Smooth muscle cell (in vitro differentiated cells): ENCODE results near the gene PER1. TPM values are rescaled to one million over a fixed set of nuclear protein-coding genes. Genes with fewer than 3 reads are reported as not detected.

ENCODE experiments used
- DNase-seq: peaks from one replicate; lab custom pipeline; 2025; ENCODE audit not compliant: unreplicated experiment; lab: John Stamatoyannopoulos, UW
- H2AFZ ChIP-seq: fragments of 200-600 bp; sonication (generic); 2 replicates; pipeline ENCODE4 v1.6.0; 2016; ENCODE audit warnings: antibody characterized with exemption, low read depth, mild to moderate bottlenecking
- H3F3A ChIP-seq: fragments of 200-600 bp; sonication (generic); 2 replicates; pipeline ENCODE4 v1.6.0; 2017; ENCODE audit warnings: antibody characterized with exemption, low read depth
- H3K27ac ChIP-seq: fragments of 200-600 bp; sonication (generic); 2 replicates; pipeline ENCODE4 v1.5.1; 2016; ENCODE audit warnings: low read depth, mild to moderate bottlenecking
- H3K27me3 ChIP-seq: fragments of 200-600 bp; sonication (generic); 2 replicates; pipeline ENCODE4 v1.6.1; 2016; ENCODE audit warnings: low read depth, mild to moderate bottlenecking
- H3K36me3 ChIP-seq: fragments of 200-600 bp; sonication (generic); 2 replicates; pipeline ENCODE4 v1.5.1; 2016; ENCODE audit warnings: low read depth
- H3K4me1 ChIP-seq: fragments of 200-600 bp; sonication (generic); 2 replicates; pipeline ENCODE4 v1.5.1; 2016; ENCODE audit warnings: low read depth
- H3K4me2 ChIP-seq: fragments of 200-600 bp; sonication (generic); 2 replicates; pipeline ENCODE4 v1.6.0; 2016; ENCODE audit warnings: mild to moderate bottlenecking
- H3K4me3 ChIP-seq: fragments of 200-600 bp; sonication (generic); 2 replicates; pipeline ENCODE4 v1.5.1; 2016; ENCODE audit warnings: mild to moderate bottlenecking
- H3K79me2 ChIP-seq: fragments of 200-600 bp; sonication (generic); 2 replicates; pipeline ENCODE4 v1.6.0; 2016; ENCODE audit warnings: low read depth, mild to moderate bottlenecking
- H3K9ac ChIP-seq: fragments of 200-600 bp; sonication (generic); 2 replicates; pipeline ENCODE4 v1.6.0; 2016; ENCODE audit warnings: low read depth
- H3K9me3 ChIP-seq: fragments of 200-600 bp; sonication (generic); replicated peaks from 2 replicates; pipeline ENCODE4 v1.5.1; 2016; ENCODE audit warnings: low read depth
- H4K20me1 ChIP-seq: fragments of 200-600 bp; sonication (generic); 2 replicates; pipeline ENCODE4 v1.6.0; 2016; ENCODE audit warnings: low read depth
- CTCF ChIP-seq: fragments of 200-600 bp; sonication (generic); IDR thresholded peaks from 2 replicates; pipeline ENCODE4 v1.5.1; 2017; ENCODE audit warnings: borderline replicate concordance, mild to moderate bottlenecking, antibody characterized with exemption; ENCODE audit not compliant: insufficient read depth, poor library complexity, severe bottlenecking
- WGBS: methylation state at CpG from one replicate; pipeline ENCODE4 v1.1.7; 2016; ENCODE audit warnings: low lambda C conversion rate; 5-methylcytosine and 5-hydroxymethylcytosine counted together
- polyA plus RNA-seq: library from polyadenylated mRNA; unstranded; fragments of >200 nt; fragmentation: Nextera tagmentation; extraction: Ambion mirVana; gene quantifications from 2 replicates; pipeline ENCODE4 v1.2.1, GENCODE V29; 2016
- total RNA-seq: library from RNA; depleted of rRNA; stranded (reverse); fragments of >200 nt; gene quantifications from 2 replicates; pipeline ENCODE4 v1.2.3, GENCODE V29; 2014

The PER1 gene
- total and polyA plus RNA-seq, 2 experiments from 2014 or later: 29.0 to 55.2 TPM

DNA sequence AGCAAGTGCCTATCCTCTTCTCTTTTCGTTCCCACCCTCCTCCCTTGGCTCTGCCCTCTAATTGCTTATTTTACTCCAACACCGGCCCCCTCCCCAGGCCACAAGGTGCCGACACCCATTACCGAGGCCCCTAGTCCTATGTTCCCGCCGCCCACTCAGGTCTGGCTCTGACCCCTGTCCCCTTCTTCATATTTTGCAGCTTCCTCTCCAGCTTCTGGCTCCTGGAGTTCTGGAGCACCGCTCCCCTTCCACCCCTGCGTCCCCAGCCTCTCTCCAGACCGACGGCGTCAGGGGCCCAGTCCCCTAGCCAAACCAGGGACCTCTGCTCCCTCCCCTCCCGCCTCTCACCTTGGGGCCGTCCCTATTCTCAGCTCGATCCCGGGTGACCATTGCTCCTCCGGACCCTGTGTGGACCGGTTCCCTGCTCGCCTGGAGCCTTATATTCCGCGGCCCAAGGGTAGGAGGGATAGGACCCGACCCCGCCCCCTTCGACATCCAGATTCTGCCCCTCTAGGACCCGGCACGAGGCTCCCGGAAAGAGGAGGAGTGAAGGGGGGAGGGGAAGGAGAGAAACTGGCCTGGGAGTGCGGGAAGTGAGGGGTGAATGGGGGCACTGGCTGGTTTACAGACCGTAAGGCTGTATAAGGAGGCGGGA is 28.4 kb downstream of the PER1 start, which contains the start of gene HES7:
Gene HES7 (minus strand): TSS at position 412 of the 655 bp plus-strand sequence. CDS start 22 bp downstream, at position 390.
- DNase-seq: no peak
- no peak within 1 kb of the TSS for H3K27ac ChIP-seq

DNA sequence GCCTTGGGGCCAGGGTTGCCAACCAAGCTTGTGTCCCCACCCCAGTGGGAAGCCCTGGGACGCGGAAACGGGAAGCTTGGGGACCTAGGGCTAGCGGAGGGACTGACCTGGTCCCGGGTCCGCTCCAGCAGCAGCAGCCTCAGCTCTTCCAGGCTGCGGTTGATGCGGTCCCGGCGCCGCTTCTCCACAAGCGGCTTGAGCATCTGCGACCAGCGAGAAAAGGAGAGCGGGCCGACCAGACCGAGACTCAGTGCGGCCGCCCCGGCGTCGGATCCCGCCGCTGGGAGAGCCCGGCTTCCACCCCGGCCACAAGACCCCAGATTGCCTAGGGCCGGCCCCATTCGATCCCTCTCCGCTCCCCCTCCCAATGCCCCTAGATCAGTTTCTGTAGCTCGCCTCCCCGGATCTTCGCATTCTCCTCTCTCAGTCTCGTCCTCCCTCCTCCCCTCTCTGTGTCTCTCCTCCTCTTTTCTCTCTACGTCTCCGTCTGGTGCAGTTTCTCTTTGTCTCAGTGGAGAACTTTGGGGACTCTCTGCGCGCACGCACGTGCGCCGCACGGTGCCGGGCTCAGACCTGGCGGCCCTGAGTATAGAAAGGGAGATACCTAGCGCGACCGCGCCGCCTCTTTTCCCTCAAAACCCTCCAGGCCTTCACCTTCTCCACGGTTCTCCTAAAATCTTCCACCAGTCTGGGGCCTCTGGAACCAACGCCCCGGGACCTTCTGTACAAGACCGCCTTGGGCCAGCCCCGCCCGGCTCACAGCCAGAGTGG is 29.1 kb downstream of the PER1 start:
- H3F3A ChIP-seq: peaks cover 22% of the 10 kb centered on the region
- peaks cover 9% of the 10 kb centered on the region for H4K20me1 ChIP-seq
- H3K9ac ChIP-seq: no peak overlapping the region
- under 1% methylated on average over 51 of the region's 55 CpGs for WGBS
- no peak for TF ChIP-seq CTCF
- H3K27me3 ChIP-seq: peaks cover 25% of the 10 kb centered on the region
- H3K79me2 ChIP-seq: no peaks in the 10 kb centered on the region
- DNase-seq: no peak
- H3K4me1 ChIP-seq: peaks cover 22% of the 10 kb centered on the region
- peak overlapping the region; percentile 59 for H3K4me3 ChIP-seq
- no peaks in the 10 kb centered on the region for H3K36me3 ChIP-seq
- no peaks in the 10 kb centered on the region for H3K9me3 ChIP-seq
- peak overlapping the region; percentile 69 for H2AFZ ChIP-seq
- H3K27ac ChIP-seq: no peak overlapping the region
- peak overlapping the region; percentile 89 for H3K4me2 ChIP-seq

More for the DNA sequence above, 28.4 kb downstream of the PER1 start, which contains the start of gene HES7:
- Histone ChIP-seq H3K79me2 (no peaks in the 10 kb centered on the region), H4K20me1 (peaks cover 9% of the 10 kb centered on the region), H3K27me3 (peaks cover 25% of the 10 kb centered on the region), H3F3A (peaks cover 22% of the 10 kb centered on the region), H3K36me3 (no peaks in the 10 kb centered on the region), H2AFZ (peak within 1 kb of the TSS; percentile 69), H3K9me3 (no peaks in the 10 kb centered on the region), H3K9ac (no peak within 1 kb of the TSS), H3K4me3 (peak within 1 kb of the TSS; percentile 59), H3K4me1 (peaks cover 22% of the 10 kb centered on the region), H3K4me2 (peak within 1 kb of the TSS; percentile 89)
- 3% methylated on average over 29 of the region's 29 CpGs for WGBS
- TF ChIP-seq CTCF: no peak

GRCh38 chr17:8122422-8122923 is 29.7 kb downstream of the PER1 start:
- Histone ChIP-seq H4K20me1 (peaks cover 9% of the 10 kb centered on the region), H3K4me2 (peak overlapping the region; percentile 89), H3K9ac (no peak overlapping the region), H3K27me3 (peaks cover 30% of the 10 kb centered on the region), H3K4me3 (peak overlapping the region; percentile 59), H3K36me3 (no peaks in the 10 kb centered on the region), H2AFZ (peak overlapping the region; percentile 69), H3K27ac (no peak overlapping the region), H3K79me2 (no peaks in the 10 kb centered on the region), H3K4me1 (peaks cover 22% of the 10 kb centered on the region), H3K9me3 (no peaks in the 10 kb centered on the region), H3F3A (peaks cover 22% of the 10 kb centered on the region)
- DNase-seq: no peak
- 2% methylated on average over 25 of the region's 29 CpGs for WGBS
- no peak for TF ChIP-seq CTCF
